HTR-8/SVneo (cell line): ENCODE results near the gene RSRC1.
"Not testable (repeated sequence)": the region's sequence is repeated elsewhere in the genome, so short reads cannot be mapped to it uniquely, and the experiment has no call there.

Source experiments
- DNase-seq: peaks from one replicate; pipeline ENCODE4 v3.0.0; 2011; ENCODE audit warnings: low spot score, mixed read lengths; ENCODE audit not compliant: insufficient read length
- FAIRE-seq: peaks from 2 replicates; lab custom pipeline; 2011; peaks lifted over from hg19 to GRCh38; lab: Jason Lieb, UNC

RSRC1 gene, protein sequence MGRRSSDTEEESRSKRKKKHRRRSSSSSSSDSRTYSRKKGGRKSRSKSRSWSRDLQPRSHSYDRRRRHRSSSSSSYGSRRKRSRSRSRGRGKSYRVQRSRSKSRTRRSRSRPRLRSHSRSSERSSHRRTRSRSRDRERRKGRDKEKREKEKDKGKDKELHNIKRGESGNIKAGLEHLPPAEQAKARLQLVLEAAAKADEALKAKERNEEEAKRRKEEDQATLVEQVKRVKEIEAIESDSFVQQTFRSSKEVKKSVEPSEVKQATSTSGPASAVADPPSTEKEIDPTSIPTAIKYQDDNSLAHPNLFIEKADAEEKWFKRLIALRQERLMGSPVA

DNA sequence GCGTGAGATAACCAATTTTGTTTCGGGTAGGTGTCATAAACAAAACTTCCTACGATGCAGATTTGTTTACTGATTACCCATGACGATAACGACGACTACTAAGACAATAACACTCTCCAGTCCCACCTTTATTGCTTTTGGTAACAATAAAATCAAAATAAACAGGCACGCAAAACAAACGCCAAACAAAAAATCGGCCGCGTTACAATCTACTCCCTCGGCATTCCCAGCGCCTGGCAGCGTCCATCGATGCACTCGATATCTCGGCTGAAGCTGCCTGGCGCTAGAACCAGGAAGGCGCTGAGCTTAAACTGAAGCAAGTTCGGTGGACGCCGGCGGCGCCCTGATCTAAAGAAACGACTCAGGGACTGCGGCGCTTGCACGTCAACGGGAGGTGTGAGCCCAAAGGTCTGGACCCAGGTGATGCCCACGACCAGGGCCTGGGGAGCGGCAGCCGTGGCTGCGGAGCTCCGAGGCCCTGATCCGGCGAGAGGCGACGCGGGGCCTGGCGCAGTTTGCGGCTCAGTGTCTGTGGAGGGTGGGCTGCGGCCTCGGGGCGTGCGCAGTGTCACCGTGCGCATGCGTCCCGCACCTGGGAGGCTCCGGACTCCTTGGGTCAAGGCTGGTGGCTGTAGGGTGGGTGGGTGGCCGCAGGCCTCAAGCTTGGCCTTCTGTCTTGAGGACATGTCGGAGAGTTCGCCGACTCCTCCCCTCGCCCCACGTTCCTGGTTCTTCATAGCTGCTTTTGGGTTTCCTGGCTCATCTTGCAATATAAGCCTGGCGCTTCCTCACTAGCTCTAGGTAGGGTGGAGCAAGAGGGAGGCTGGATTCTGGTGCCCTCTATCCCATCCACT, at the start of gene RSRC1:
Gene RSRC1 (plus strand): TSS at position 286 of the 854 bp plus-strand sequence. CDS start 12,016 bp downstream, outside the sequence.
- no peak for FAIRE-seq

DNA sequence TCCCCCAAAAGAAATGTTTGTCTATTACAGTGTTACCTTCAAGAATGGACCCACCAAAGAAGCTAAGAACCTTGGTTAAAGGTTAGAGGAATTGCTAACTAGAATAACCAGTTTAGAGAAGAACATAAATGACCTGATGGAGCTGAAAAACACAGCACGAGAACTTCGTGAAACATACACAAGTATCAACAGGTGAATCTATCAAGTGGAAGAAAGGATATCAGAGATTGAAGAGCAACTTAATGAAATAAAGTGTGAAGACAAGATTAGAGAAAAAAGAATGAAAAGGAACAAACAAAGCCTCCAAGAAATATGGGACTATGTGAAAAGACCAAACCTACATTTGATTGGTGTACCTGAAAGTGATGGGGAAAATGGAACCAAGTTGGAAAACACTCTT, 44.3 kb upstream of the RSRC1 start:
- not testable (repeated sequence) for FAIRE-seq, DNase-seq

More for the DNA sequence above, at the start of gene RSRC1:
- peak; percentile 81 for DNase-seq

DNA sequence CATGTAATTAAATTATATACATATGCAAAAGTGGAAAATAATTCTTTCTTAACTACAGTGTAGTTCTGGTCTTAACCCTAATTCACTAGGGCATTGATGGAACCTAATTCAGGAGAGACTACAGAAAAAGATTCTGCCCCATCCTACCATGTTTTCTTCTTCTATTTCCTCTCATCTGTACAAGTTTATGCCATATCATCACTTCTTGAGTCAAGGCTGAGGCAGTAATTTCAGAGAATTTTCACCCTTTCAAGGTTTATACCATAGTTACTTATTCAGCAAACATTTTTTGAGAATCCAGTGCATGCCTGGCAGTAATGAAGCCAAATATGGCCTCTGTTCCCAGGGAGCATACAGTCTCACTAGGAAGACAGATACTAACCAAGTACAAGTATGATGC, 37.1 kb upstream of the RSRC1 start:
- FAIRE-seq (no peak), DNase-seq (no peak)

DNA sequence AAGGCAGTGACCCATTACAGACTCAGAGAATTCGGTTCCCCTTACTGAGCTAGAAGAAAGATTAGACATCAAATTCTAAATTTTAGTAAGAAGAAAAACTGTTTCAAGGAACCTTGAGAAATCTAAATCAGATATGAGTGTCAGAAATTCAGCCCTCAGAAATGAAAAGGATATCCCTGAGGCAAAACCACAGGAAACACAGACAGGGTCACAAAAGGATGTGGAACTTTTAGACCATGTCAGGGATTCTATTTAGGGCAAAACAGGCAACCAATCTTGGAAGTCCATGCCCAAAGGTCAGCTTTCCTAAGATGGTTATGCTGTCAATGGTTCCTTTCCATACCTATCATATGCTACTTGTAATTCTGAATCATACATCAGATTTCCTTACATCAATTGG, 35.3 kb upstream of the RSRC1 start:
- DNase-seq (no peak), FAIRE-seq (no peak)

DNA sequence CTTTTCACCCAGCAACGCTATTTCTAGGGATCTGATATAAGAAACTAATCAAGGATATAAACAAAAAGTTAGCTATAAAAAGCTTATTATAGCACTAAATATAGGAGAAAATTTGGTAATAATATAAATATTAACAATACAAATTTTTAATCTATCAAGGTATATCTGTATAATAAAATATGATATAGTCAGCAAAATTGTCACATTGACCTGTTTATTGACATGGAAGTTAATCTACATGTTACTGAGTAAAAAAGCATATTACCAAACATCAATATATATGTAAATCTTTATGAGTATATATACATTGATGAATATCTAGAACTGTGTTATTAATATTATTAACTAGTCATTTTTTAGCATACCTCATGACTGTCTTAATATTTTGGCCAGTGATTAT, 30.3 kb upstream of the RSRC1 start:
- FAIRE-seq: no peak
- DNase-seq: no peak

DNA sequence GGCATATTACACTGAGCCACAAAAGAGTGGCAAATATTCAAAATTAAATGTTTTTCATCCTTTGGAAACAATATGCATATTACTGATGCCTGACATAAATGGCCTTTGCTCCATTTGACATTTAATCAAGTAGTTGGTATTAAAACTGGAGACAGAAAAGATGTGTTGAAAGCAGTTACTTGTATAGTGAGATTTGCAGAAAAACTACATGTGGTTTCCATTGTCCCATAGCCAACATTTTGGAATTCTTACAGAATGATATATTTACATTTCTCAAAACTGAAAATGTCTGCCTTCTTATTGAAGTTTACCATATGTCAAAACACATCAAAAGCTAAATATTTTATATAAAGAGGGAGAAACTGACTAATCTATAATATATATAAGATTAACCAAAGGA, 25.2 kb upstream of the RSRC1 start:
- FAIRE-seq (no peak), DNase-seq (no peak)

DNA sequence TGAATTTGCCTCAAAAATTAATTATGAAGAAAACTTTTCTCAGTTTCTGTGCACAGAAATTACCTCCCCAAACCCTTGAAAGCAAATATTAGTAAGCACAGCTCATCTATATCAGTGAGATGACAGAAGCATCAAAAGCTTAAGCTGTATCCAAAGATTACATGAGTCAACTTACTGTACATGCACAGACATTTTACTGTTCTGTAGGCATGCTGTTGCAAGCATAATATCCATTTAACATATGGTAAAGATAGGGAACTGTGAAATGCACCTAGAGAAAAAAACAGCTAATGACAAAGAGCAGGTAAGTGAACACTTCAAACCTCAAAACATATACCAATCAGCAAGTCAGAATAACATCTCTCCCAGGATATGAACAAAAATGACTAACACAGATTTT, 24.5 kb upstream of the RSRC1 start:
- DNase-seq (no peak), FAIRE-seq (no peak)

DNA sequence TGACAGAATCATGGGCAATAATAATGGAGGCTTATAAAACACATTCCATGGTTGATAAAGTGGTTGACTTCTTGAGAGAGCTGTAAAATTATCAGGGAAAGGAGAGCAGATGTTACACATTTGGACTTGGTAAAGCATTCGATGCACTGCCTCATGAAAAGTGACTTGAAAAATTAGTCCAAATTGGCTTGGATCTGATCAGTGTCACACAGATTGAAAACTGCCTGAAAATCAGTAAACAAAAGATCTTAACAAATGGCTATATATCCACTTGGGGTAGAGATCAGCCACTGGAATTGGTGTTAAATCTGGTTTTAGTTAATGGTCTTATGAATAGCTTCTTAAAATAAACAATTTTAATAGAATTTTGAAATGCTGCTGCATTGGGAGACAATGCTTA, 24.0 kb upstream of the RSRC1 start:
- FAIRE-seq (no peak), DNase-seq (no peak)

DNA sequence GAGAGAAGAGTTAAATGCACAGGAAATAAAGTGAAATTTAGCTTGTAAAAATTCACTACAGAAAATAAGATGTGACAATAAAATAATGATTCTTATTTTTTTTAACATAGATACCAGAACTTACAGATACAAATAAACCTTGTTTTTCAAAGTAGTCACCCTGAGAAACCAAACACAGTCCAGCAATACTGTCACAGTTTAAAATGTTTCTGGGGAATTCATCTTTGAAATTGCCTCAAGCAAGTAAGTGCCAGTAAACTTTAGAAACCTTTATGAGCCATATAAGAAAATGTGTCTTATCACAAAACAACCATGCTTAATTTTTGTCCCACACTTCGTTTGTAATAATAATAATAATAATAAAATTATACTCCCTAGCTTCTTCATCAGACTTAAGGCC, 23.5 kb upstream of the RSRC1 start:
- FAIRE-seq (no peak), DNase-seq (no peak)

DNA sequence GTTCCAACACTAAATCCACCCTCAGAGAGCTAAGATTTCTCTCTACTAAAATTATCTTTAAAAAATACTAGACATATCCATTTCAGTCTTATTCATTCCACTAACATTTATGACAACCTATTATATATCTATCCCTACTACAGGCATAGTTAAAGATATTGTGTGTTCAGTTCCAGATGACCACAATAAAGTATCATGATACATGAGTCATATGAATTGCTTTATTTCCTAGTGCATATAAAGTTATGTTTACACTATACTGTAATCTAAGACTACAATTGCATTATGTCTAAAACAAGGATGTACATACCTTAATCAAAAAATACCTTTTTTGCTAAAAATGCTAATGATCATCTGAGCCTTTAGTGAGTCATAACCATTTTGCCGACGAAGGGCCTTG, 23.1 kb upstream of the RSRC1 start:
- DNase-seq (no peak), FAIRE-seq (no peak)

DNA sequence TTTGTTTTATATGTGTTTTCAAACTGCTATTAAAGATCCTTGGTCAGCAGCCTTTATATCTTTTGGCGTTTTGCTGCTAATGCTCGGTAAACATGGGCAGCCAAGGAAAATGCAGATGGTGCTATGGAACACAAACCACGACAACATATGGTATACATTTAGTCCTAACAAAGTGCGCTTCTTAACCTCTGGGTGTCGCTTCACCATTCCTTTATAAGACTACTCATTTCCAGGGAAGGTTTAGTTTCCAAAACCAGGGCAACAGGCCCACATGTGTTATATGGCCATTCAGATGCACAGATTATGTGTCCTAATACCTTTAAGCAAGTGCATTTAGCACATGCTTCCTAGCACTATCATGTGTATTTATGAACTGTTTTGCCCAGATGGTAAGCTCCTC, 18.4 kb upstream of the RSRC1 start:
- FAIRE-seq (peak; percentile 42), DNase-seq (no peak)

DNA sequence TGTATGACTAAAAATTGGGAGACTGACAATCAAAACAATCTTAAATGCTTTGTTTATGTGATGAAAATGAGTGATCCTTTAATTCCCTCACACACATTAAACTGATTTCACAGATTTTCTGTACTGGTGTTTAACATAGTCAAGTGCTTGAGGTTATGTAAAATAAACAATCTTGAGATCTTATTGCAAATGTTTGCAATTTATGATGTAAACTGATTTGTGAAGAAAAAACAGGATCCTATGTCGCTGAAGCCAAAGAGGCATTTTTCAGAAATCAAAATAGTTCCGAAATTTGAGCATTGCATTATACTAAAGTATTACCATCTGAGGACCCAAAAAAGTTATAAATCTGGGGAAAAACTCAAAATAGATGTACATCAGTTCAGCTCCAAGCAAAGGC, 16.4 kb upstream of the RSRC1 start:
- no peak for DNase-seq
- no peak for FAIRE-seq

DNA sequence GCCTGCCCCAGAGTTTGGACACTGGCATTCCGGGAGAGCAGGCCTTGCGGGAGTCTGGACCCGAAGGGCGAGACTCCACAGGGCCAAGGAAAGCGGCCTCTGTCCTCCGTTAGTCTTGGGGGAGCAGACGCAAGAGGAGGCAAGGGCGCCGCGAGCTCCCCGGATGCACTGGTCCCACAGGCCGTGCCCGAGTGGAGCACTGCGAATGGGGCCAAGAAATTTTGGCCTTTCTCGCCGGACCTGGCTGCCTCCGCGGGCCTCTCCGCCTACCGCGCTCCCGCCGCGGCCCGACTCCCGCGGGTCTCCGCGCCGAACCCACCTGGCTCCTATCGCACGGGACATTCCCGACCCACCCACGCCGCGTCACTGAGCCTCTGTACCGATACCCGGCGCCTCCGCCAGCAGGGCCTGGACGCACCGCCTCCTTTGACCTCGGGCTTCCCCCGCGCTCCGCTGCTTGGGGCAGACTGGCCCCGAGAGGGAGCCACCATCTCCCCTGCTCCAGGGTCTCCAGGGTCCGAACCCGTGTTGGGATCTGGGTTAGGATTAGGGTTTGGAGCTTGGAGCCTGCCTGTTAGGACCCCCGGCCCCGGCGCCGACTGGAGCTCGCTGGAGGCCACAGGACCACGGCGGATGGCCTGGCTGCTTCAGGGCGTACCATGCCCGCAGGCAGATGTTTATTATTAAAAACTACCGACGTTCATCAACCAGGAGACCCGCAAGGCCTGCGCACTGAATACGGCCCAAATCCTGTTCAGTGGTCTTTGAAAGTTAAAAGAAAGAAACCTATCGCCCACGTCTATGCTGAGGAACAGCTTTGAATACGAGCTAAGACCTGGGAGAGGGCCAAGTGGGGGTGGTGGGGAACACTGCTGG, 15.4 kb upstream of the RSRC1 start:
- FAIRE-seq: no peak
- no peak for DNase-seq

DNA sequence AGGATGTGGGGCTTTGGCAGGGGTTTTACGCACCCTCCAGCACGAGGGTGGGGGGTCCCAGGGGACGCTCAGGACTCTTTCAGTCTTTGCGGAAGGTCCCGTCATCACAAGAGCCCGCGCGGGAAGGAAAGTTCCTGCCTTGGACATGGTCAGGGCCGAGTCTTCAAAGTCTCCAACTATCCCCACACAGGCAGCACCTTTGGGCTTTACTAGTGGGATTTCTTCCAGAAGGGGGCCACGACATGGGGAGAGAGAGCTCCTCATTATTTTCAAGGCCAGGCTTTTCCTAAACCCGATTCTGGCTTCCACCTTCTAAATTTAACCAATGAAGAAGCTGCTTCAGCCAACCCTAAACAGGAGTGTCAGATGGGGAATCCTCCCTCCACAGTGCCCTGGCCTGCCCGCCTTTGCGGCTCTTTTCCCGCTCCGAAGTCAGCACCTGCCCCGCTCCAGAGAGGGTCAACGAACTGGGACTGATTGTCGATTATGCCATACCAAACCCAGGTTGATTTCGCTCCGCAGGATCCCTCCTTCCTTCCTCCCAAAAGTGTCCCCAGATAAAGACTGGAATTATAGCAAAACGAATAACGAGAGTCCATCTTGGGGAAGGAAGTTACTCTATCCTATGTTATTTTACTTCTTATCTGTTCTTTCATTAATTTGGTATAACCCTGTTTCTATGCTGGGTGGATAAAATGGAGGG, 14.6 kb upstream of the RSRC1 start:
- DNase-seq: no peak
- FAIRE-seq: no peak

DNA sequence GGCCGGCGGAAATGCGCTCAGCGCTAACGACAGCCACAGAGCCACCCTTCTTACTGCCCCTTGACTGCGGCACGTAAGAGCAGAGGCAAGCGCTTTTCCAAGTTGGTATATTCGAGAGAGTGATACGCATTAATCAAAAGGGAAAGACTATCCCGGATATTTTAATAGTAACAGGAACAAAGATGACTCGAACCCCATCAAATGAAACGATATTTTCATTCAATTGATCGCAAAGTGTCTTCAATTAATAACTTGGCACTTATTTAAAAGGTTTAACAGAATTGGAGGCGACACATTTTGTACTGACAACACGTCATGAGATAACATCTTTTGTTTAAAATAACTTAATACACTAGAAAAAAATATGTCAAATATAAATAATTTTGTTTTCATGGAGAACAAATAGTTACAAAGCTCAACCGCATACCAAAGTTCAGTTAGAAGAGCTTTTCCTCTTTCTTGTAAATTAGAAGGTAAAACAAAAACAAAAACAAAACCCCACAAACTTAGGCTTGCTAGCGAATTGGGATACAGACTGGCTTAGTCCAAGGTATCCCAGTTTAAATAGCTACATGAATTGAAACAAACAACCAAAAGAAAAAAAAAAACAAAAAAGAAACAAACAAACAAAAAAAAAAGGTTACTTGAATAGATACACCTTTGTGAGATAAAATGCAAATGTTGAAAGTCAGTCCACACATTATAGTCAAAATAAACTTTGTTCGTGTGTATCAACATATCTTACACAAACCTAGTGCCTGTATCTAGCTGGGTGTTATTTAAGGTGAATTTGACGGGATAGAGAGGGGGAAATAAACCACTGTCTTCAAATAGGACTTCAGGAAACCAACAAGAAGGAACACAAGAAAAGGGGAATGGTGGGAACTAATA, 13.8 kb upstream of the RSRC1 start:
- DNase-seq (no peak), FAIRE-seq (no peak)

DNA sequence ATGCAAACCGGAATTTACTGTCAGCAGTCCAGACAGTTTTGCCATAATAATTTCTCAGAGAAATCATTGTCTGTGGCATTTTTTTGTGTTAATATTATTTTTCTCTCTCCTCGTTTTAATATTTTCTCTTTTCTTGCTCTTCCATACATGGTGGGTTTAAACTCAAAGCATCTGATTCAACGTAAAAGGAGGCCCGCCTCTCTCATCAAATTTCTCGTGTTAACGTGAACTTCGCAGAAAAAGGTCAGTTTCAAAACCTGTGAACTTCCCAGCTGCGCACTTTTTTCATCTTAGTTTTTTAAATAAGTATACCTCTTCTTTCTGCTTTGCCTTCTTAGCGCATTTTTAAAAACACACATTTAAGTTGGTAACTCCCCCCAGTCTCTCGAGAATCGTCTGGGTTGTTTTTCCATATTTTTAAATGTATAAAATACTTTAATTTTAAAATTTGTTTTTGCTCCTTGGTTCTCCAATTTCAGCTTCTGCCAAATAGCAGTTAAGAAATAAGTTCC, 12.8 kb upstream of the RSRC1 start:
- DNase-seq (no peak), FAIRE-seq (no peak)

DNA sequence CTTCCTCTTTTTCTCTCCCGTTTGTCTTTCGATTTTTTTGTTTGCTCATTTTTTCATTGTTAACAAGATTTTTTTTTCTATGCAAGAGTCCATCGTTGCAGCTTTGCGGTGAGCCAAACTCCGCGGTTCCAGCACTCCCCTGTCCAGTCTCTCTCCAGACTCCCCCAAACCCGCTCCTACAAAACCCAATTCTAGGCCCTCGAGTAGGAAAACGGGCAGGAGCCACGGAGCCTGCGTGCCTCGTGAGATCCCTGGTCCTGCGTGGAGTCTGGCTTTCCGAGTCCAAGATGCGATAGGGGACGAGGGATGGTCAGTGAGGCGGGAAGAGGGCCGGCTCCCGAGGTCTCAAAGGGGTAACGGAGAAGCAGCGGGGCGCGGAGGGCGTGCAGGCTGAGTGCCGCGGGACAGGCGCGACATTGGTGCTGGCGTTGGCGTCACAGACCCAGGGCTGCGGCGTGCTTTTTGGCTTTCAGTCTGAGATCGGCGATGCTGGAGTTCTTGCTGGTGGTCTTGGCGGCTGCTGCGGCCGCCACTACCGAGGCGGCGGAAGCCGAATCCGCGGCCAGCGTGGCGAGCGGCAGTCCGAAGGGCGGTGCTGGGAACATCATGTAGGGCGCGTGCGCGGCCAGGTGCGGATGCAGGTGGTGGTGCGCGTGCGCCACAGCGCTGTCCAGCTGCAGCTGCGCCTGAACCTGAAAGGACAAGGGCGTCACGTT, 12.1 kb upstream of the RSRC1 start:
- FAIRE-seq (peak; percentile 55), DNase-seq (peak; percentile 95)

DNA sequence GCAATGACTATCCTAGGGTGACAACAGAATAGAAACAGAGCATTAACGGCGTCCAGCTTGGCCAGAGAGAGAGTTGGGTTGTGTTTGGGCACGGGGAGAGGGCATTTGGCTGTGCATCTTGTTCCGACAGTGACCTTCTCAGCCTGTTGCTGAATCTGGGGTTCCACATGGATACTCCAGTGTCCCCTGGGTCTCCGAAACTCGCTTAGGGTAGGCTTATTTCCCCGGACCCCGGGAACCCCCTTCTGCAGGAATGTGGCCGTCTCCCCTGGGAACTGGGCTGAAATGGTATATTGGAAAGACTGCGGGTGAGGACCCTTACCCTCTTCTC, 11.6 kb upstream of the RSRC1 start:
- FAIRE-seq: no peak
- DNase-seq: no peak
